Cardiac muscle cell (in vitro differentiated cells and primary cell): ENCODE measurements around the gene EFCAB3. TPM values are rescaled to one million over a fixed set of nuclear protein-coding genes. Genes with fewer than 3 reads are reported as not detected.

Experiments
- DNase-seq, 2 donors: peaks; one replicate each; pipeline versions ENCODE4 v3.0.0 to v3.0.0-alpha.2; 2010 to 2017; ENCODE audit warnings: low read depth in 1 of 2, low spot score in 1 of 2
- H3K27ac ChIP-seq: fragments of 200-600 bp; sonication (generic); 2 replicates; pipeline ENCODE4 v1.5.1; 2016
- H3K27me3 ChIP-seq: fragments of 200-600 bp; sonication (generic); 2 replicates; pipeline ENCODE4 v1.6.0; 2016; ENCODE audit warnings: control low read depth
- H3K36me3 ChIP-seq: fragments of 200-600 bp; sonication (generic); 2 replicates; pipeline ENCODE4 v1.5.1; 2016; ENCODE audit warnings: control low read depth
- H3K4me1 ChIP-seq: fragments of 200-600 bp; sonication (generic); 2 replicates; pipeline ENCODE4 v1.8.1; 2017; ENCODE audit warnings: low read depth, mild to moderate bottlenecking, mixed run types
- H3K4me3 ChIP-seq: fragments of 200-600 bp; sonication (generic); 2 replicates; pipeline ENCODE4 v1.5.1; 2016; ENCODE audit warnings: mild to moderate bottlenecking
- H3K9me3 ChIP-seq: fragments of 200-600 bp; sonication (generic); 2 replicates; pipeline ENCODE4 v1.5.1; 2017; ENCODE audit warnings: low read depth, mild to moderate bottlenecking, control low read depth
- polyA plus RNA-seq: library from polyadenylated mRNA; unstranded; fragments of >200 nt; fragmentation: Nextera tagmentation; extraction: Ambion mirVana; gene quantifications from 2 replicates; pipeline ENCODE4 v1.2.1, GENCODE V29; 2016
- total RNA-seq: library from RNA; depleted of rRNA; stranded (reverse); fragments of >200 nt; gene quantifications from 2 replicates; pipeline ENCODE4 v1.2.3, GENCODE V29; 2016
- TF ChIP-seq, protein P1 (sequence below): IDR thresholded peaks from 2 replicates; pipeline ENCODE4 v1.5.1; 2012; ENCODE audit warnings: low read depth, mild to moderate bottlenecking, low read length

EFCAB3 gene
- total RNA-seq, result not detected in 2 replicates
- polyA plus RNA-seq, result not detected in 2 replicates

DNA sequence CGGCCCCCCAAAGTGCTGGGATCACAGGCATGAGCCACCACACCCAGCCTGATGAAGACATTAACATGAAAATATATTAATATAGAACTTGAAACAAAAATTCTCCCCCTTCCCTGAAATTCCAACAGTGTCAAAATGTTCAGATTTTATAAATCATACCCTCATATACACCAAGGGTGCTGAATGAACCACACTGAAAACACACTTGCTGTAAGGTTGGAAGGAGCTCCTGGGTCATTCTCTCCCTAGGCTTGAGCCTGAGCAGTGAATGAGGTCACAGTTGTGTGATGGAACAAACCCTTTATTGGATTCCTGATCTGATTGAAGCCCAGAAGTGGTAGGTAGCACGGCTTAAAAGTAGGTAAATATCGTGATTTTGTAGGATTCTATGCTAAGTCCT, at the start of gene EFCAB3:
Gene EFCAB3 (plus strand): TSS at position 301 of the 400 bp plus-strand sequence. CDS start 2,427 bp downstream, outside the sequence.
- Histone ChIP-seq H3K4me3 (no peak within 1 kb of the TSS), H3K9me3 (no peaks in the 10 kb centered on the region), H3K27ac (no peak within 1 kb of the TSS), H3K36me3 (no peaks in the 10 kb centered on the region), H3K27me3 (peaks cover 26% of the 10 kb centered on the region), H3K4me1 (no peaks in the 10 kb centered on the region)
- TF ChIP-seq, protein P1, sequence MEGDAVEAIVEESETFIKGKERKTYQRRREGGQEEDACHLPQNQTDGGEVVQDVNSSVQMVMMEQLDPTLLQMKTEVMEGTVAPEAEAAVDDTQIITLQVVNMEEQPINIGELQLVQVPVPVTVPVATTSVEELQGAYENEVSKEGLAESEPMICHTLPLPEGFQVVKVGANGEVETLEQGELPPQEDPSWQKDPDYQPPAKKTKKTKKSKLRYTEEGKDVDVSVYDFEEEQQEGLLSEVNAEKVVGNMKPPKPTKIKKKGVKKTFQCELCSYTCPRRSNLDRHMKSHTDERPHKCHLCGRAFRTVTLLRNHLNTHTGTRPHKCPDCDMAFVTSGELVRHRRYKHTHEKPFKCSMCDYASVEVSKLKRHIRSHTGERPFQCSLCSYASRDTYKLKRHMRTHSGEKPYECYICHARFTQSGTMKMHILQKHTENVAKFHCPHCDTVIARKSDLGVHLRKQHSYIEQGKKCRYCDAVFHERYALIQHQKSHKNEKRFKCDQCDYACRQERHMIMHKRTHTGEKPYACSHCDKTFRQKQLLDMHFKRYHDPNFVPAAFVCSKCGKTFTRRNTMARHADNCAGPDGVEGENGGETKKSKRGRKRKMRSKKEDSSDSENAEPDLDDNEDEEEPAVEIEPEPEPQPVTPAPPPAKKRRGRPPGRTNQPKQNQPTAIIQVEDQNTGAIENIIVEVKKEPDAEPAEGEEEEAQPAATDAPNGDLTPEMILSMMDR, result no peak
- DNase-seq, result no peak

DNA sequence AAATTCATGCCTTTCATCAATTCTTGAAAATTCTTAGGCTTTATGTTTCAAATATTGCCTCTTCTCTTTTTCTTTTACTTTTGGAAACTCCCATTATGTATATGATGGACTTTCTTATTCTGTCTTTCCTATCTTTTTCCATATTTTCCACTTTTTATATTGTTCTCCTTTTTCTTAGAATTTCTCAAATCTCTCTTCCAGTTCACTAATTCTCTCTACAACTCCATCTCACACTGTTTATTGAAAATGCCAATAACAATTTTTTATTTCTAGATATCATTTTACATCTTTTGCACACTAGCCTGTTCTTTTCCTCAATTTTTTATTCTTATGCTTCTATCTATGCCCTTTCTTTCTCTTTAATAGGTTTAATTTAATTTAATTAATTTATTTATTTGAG, 43.8 kb upstream of the EFCAB3 start:
- H3K36me3 ChIP-seq, result no peaks in the 10 kb centered on the region
- no peak overlapping the region for H3K4me3 ChIP-seq
- H3K9me3 ChIP-seq, result no peaks in the 10 kb centered on the region
- DNase-seq, result no peak
- no peaks in the 10 kb centered on the region for H3K27me3 ChIP-seq
- no peak overlapping the region for H3K27ac ChIP-seq
- no peaks in the 10 kb centered on the region for H3K4me1 ChIP-seq
- TF ChIP-seq, protein P1, result no peak

DNA sequence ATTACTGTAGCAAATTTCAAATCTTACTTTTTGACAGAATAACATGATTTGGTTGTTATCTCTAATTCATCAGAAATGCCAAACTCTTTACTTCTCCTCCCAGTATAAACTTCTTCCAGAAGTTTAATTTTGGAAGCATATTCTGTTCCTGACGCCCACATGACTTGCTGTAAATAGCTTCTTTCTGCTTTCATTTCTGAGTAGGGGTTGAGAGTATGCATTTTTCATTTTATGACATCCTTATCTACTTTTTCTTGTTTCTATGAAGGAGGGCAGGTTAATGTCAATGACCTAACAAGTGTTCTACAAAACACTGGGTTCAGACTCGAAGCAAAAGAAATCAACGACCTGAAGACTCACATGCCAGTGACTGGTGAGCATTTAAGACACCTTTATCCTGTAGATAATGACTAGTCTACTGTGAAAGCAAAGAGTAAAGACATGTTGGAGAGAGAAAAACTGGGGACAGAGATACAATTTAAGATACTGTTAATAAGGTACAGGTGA, 36.5 kb upstream of the EFCAB3 start:
- peak in 1 of 2 donors; percentile 20 for DNase-seq
- Histone ChIP-seq H3K36me3 (no peaks in the 10 kb centered on the region), H3K27ac (no peak overlapping the region), H3K4me3 (no peak overlapping the region), H3K27me3 (no peaks in the 10 kb centered on the region), H3K4me1 (peaks cover 7% of the 10 kb centered on the region), H3K9me3 (no peaks in the 10 kb centered on the region)
- TF ChIP-seq, protein P1, result no peak

DNA sequence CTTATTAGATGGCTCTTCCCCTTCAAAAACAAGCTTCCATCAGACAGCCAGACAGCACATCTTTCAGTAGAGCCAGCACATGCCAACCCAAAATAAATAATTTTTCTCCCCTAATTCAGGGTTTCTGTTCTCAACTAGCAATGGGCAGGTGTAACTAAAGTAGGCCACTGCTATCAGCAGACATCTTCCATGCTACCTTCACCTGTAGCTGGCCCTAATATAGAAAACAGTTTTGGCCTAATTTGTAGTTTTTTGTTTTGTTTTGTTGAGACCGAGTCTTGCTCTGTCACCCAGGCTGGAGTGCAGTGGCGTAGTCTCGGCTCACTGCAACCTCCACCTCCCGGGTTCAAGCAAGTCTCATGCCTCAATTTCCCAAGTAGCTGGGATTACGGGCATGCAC, 29.2 kb upstream of the EFCAB3 start:
- no peaks in the 10 kb centered on the region for H3K9me3 ChIP-seq
- H3K36me3 ChIP-seq, result no peaks in the 10 kb centered on the region
- H3K27ac ChIP-seq, result no peak overlapping the region
- H3K4me1 ChIP-seq, result no peaks in the 10 kb centered on the region
- H3K4me3 ChIP-seq, result no peak overlapping the region
- no peaks in the 10 kb centered on the region for H3K27me3 ChIP-seq
- TF ChIP-seq, protein P1, result no peak
- no peak for DNase-seq

DNA sequence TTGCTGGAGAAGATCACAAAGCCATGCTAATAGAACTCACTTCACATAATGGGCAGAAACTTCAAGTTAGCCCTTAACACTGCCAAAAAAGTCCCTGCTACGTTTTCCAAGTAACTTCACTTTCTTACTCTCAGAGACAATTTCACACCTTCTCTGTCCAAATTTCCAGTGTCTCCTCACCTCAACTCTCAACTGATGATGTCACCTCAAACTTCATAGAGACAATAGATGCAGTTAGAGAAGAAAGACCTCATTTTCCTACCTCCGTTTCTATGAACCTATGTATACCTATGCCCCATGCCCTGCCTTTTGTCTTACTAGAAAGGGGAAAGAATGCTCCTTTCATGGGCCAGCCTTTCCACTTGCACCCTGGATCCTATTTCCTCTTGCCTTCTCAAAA, 14.2 kb upstream of the EFCAB3 start:
- Histone ChIP-seq H3K36me3 (no peaks in the 10 kb centered on the region), H3K27me3 (no peaks in the 10 kb centered on the region), H3K27ac (no peak overlapping the region), H3K9me3 (no peaks in the 10 kb centered on the region), H3K4me1 (no peaks in the 10 kb centered on the region), H3K4me3 (no peak overlapping the region)
- DNase-seq, result no peak
- TF ChIP-seq, protein P1, result no peak
